IPS-NIHi7 (cell line): Measurements from ENCODE around the gene RNF13.

Source experiments
- DNase-seq: peaks from one replicate; pipeline ENCODE4 v3.0.0; 2012; ENCODE audit warnings: mixed read lengths; ENCODE audit errors: extremely low spot score

Gene RNF13

GRCh38 chr3:149812606-149813366 lies at the start of gene RNF13:
Gene RNF13 (plus strand): TSS chr3:149813215. CDS start chr3:149846027, 32,812 bp downstream.
- DNase-seq: peak; percentile 87

GRCh38 chr3:149763565-149764195 lies 49.3 kb upstream of the RNF13 start:
- DNase-seq: no peak

GRCh38 chr3:149764302-149764701 lies 48.7 kb upstream of the RNF13 start:
- no peak for DNase-seq

DNA sequence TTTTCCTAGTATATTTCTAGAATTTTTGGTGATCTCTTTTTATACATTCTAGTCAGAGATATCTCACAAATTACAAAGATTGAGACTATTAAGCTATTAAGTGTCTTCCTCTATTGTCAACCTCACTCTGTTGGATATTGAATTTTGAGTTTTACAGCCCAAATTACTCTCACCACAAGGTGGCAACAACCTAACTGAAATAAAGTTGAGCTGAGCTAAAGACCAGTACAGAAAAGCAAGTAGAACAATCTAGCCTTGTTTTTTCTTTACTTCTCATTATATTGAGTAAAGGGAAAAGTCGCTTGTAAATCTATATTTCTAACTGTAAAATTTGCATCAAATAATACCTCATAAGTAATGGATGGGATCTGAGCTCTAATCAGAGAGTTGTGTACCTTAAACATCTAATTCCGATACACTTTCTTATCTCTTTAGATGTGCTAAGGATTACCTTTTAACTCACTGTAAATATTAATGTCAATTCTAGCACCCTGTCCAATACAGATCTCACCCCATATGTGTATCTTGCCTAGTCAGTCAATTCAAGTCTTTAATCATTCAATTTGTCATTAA lies 47.2 kb upstream of the RNF13 start:
- DNase-seq: peak; percentile 22

GRCh38 chr3:149767720-149768119 lies 45.3 kb upstream of the RNF13 start:
- no peak for DNase-seq

DNA sequence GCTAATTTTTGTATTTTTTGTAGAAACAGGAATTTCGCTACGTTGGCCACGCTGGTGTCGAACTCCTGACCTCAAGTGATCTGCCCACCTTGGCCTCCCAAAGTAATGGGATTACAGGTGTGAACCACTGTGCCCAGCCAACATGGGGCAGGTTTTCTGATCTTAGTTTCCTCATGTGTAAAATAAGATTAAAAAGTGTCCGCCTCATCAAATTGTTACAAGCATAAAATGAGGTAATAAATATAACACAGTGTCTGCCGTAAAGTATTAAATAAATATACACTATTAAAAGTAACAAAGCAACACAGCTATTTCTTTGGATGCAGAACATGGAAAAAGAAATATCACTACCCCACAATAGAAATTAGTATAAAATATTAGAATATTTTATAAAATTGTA lies 44.3 kb upstream of the RNF13 start:
- no peak for DNase-seq

- no peak for DNase-seq
Measured at GRCh38 chr3:149770246-149770645, 42.8 kb upstream of the RNF13 start.

- peak; percentile 77 for DNase-seq
Measured at GRCh38 chr3:149771652-149772271, 41.3 kb upstream of the RNF13 start.

- DNase-seq: no peak
Measured at GRCh38 chr3:149772861-149773260, 40.2 kb upstream of the RNF13 start.

- DNase-seq: no peak
Measured at GRCh38 chr3:149776170-149776569, 36.8 kb upstream of the RNF13 start.

DNA sequence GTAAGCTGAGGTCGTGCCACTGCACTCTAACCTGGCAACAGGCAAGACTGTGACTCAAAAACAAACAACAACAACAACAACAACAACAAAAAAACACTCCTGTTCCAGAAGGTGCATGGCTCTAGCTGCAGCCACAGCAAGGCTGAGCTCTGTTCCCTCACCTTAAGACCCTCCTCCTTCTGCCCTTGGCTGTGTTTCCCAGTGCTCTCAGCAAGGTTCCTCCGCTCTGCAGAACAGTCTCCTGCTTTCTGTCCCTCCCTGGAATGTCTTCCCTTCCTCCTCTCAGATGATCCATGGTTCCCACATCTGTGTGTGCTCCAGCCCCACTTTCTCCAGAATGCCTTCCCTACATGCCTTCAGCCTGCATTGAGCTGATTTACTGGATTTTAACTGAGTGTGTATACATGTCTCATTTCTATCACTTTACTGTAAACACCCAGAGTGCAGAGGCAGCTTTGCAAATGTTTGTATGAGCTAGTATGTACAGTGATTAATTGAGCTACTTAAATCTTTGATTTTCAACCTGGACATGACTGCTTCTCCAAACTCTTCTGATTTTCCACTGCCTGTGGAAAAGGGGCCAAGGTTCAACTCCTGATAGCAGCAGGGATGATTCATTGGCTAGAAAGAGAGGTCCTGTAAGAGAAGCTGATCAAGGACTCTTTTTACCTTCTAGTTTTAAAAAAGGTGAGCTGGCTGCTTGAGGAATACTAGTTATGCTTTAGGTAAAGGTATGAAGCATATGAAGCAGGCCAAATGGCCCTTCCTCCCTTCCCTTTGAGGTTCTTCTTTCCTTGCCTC lies 35.4 kb upstream of the RNF13 start:
- no peak for DNase-seq

- no peak for DNase-seq
Measured at GRCh38 chr3:149781211-149781610, 31.8 kb upstream of the RNF13 start.

GRCh38 chr3:149781741-149782140 lies 31.3 kb upstream of the RNF13 start:
- DNase-seq: no peak

- no peak for DNase-seq
Measured at GRCh38 chr3:149783576-149783975, 29.4 kb upstream of the RNF13 start.

- DNase-seq: peak; percentile 16
Measured at GRCh38 chr3:149784064-149784704, 28.8 kb upstream of the RNF13 start.

DNA sequence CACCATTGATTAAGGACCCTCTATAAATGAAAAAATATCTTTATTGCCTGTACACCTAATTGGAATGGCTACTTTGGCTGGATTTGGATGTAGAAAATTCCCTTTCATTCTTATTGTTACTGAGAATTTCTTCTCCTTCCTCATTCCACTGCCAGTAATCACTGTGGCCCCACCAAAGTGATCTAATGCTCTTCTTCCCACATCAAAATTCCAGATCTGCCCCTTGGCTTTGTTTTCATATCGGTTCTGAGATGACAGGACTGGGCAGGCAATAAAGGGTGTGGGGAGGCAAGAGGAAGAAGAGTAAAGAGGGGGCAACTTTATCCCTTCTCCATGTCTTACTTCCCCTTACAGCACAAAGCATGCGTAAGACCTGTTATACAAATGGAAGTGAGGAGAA lies 22.7 kb upstream of the RNF13 start:
- no peak for DNase-seq

DNA sequence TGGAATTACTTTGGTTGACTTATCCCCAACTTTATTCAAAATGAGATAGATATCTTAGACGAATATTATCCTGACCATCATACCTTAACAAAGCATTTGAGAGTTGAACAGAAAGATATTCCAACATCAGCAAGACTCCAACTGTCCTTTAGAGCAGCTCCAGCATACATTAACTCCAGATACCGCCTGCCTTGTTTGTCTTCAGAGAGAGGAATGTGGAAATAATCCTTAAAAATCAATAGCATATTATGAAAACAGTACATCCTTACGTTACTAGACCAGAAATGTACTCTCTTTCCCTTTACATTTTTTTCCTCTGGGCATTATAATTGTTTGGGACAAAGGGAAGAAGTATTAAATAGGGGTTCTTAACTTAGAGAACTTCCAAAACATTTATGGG lies 22.3 kb upstream of the RNF13 start:
- no peak for DNase-seq

- no peak for DNase-seq
Measured at GRCh38 chr3:149792452-149793270, 20.4 kb upstream of the RNF13 start, which contains the start of gene ANKUB1. Gene ANKUB1 (minus strand): TSS chr3:149792554. CDS start chr3:149792366, 188 bp downstream.

DNA sequence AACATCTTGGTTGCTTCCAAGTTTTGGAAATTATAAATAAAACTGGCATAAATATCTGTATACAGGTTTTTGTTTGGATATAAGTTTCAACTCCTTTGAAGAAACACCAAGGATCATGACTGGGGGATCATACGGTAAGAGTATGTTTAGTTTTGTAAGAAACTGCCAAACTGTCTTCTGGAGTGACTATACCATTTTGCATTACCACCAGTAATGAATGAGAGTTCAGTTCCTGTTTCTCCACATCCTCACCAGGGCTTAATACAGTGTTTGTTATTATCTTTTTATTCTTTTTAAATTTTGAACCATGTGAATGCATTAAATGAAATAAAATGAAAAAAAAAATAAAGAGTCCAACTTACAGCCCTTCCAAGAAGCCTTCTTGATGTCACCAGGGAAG lies 17.0 kb upstream of the RNF13 start:
- no peak for DNase-seq

- no peak for DNase-seq
Measured at GRCh38 chr3:149800693-149801092, 12.3 kb upstream of the RNF13 start.
